NK-92 (cell line): ENCODE data around the gene PIN1.

Experiments
- DNase-seq: peaks from one replicate; lab custom pipeline; 2025; ENCODE audit not compliant: unreplicated experiment; lab: John Stamatoyannopoulos, UW

PIN1 gene

DNA sequence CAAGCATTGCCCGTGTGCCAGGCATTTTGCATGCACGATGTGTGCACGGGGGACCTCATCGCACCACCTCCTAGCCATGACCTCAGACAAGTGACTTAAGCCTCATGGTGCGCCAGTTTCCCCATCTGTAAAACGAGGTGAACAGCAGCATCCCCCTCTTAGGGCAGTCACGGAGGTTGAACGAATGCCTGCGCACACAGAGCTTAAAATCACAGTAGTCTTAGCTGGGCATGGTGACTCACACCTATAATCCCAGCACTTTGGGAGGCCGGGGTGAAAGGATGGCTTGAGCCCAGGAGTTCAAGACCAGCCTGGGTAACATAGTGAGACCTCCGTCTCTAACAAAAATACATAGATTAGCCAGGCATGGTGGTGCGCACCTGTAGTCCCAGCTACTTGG, 48.6 kb downstream of the PIN1 start:
- DNase-seq: no peak

DNA sequence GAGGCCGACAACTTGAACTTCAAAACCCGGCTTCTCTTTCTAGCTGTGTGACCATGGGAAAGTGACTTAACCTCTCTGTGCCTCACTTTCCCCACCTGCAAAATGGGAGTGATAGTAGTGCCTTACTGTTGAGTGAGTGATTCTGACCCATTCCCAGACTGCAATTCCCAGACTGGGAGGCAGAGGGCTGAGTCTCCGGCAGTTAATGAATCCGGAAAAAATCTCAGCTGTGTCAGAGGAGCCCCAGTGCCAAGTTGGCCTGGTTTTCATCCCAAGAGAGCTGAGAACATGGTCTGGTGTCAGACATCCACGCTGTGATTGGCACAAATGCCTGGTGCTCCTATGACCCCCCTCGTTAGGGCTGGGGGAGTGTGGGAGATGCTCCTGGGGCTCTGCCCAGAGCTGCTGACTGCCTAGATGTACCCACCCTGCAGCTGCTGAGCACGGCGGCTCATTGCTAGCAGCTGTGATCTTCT, 50.0 kb downstream of the PIN1 start:
- no peak for DNase-seq

DNA sequence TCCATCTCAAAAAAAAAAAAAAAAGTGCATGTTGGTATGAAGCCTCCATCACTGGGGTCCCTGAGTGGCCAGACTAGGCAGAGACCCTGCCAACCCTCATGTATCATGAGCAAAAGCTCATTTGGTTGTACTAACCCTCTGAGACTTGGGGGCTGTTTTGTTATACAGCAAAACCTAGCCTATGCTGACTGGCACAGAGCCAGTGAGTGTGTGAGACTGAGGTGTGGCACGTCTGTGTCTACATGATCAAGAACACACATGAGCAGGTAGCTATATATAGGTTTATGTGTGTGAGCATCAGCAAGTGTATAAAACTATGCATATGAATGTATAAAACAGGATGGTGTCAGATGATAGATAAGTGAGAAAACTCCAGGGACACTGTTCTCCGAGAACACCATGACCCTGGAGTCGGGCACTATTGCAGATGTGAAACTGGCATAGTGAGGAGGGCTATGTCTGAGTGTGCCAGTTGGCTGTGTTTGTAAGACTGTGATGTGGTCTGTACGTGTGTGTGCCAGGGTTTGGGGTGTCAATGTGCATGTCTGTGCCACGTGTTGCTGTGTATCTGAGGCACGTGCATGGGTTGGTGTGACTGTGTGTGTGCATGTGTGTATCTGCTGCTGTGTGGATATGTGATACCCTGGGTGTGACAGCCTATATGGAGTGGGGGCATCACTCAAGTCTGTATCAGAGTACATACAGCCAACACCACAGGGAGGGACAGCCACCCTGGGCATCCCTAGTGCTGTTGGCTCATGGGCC, 56.7 kb downstream of the PIN1 start:
- no peak for DNase-seq
